ENCODE measurements around the gene FCRL5.

- TF ChIP-seq, protein P1, sequence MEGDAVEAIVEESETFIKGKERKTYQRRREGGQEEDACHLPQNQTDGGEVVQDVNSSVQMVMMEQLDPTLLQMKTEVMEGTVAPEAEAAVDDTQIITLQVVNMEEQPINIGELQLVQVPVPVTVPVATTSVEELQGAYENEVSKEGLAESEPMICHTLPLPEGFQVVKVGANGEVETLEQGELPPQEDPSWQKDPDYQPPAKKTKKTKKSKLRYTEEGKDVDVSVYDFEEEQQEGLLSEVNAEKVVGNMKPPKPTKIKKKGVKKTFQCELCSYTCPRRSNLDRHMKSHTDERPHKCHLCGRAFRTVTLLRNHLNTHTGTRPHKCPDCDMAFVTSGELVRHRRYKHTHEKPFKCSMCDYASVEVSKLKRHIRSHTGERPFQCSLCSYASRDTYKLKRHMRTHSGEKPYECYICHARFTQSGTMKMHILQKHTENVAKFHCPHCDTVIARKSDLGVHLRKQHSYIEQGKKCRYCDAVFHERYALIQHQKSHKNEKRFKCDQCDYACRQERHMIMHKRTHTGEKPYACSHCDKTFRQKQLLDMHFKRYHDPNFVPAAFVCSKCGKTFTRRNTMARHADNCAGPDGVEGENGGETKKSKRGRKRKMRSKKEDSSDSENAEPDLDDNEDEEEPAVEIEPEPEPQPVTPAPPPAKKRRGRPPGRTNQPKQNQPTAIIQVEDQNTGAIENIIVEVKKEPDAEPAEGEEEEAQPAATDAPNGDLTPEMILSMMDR (IDR thresholded peaks at IDR 0.05) = no peak
- TF ChIP-seq EZH2 (IDR thresholded peaks at IDR 0.05) = no peak
- no peak for TF ChIP-seq EZH2phosphoT487 (IDR thresholded peaks at IDR 0.05)
Observed at GRCh38 chr1:157497987-157498735, 54.2 kb downstream of the FCRL5 start.
